K562 (cell line): ENCODE measurements around the gene TLR6. TPM values are rescaled to one million over a fixed set of nuclear protein-coding genes. Genes with fewer than 3 reads are reported as not detected.
A peak's percentile ranks its signal among the peaks of the same experiment; 100 is the strongest.

Experiments
- ATF3 ChIP-seq, 2 experiments: fragments of 450-650 bp in 1 of 2; sonication (generic) in 1 of 2; formaldehyde crosslinking in 1 of 2; IDR thresholded peaks in 1 of 2; conservative IDR thresholded peaks in 1 of 2; 2 replicates each; pipeline versions ENCODE4 v1.6.1 to v1.8.1; 2016 to 2023; ENCODE audit warnings: mild to moderate bottlenecking in 2 of 2, moderate library complexity in 2 of 2, inconsistent platforms in 1 of 2, missing genetic modification reagents in 1 of 2
- CEBPB ChIP-seq: fragments of 450-650 bp; IDR thresholded peaks from 2 replicates; pipeline ENCODE4 v1.6.1; 2016; ENCODE audit warnings: missing genetic modification characterization, missing compliant biosample characterization
- CEBPG ChIP-seq, 3 experiments: fragments of 200-800 bp in 1 of 3; sonication (Bioruptor generic) in 1 of 3; sonication (generic) in 1 of 3; formaldehyde crosslinking in 1 of 3; IDR thresholded peaks in 2 of 3; conservative IDR thresholded peaks in 1 of 3; 2 replicates each; pipeline versions ENCODE4 v1.6.1 to v1.8.0; 2016 to 2022; ENCODE audit warnings: missing compliant biosample characterization in 2 of 3, missing genetic modification characterization in 2 of 3, mild to moderate bottlenecking in 1 of 3, missing genetic modification reagents in 1 of 3
- EHMT2 ChIP-seq: fragments of 450-650 bp; IDR thresholded peaks from 2 replicates; pipeline ENCODE4 v1.6.1; 2018; ENCODE audit warnings: antibody characterized with exemption
- EP300 ChIP-seq: IDR thresholded peaks from 2 replicates; pipeline ENCODE4 v1.6.1; 2012; ENCODE audit warnings: low read length, improper control_type of control experiment
- ETS1 ChIP-seq: conservative IDR thresholded peaks from 2 replicates; pipeline ENCODE4 v1.6.1; 2011; ENCODE audit warnings: low read depth, mild to moderate bottlenecking, low read length; ENCODE audit not compliant: control insufficient read depth
- JUN ChIP-seq, 2 experiments: sonication (generic) in 1 of 2; formaldehyde crosslinking in 1 of 2; IDR thresholded peaks; 2 replicates each; pipeline versions ENCODE4 v1.6.1 to v1.8.0; 2012 to 2022; ENCODE audit warnings: borderline replicate concordance in 2 of 2, mild to moderate bottlenecking in 2 of 2, improper control_type of control experiment in 1 of 2, low read depth in 1 of 2, low read length in 1 of 2, missing genetic modification reagents in 1 of 2
- KLF6 ChIP-seq: fragments of 250-450 bp; sonication (Bioruptor Pico); IDR thresholded peaks from 2 replicates; pipeline ENCODE4 v1.4.0; 2020; ENCODE audit warnings: mild to moderate bottlenecking, moderate library complexity, borderline replicate concordance
- LCOR ChIP-seq: sonication (generic); formaldehyde crosslinking; IDR thresholded peaks from 2 replicates; pipeline ENCODE4 v1.8.0; 2022; ENCODE audit warnings: mild to moderate bottlenecking, missing genetic modification reagents
- MAFG ChIP-seq: fragments of 450-650 bp; conservative IDR thresholded peaks from 2 replicates; pipeline ENCODE4 v1.6.1; 2016; ENCODE audit warnings: missing genetic modification characterization, missing compliant biosample characterization
- MTA2 ChIP-seq: fragments of 450-650 bp; IDR thresholded peaks from 2 replicates; pipeline ENCODE4 v1.6.1; 2016; ENCODE audit warnings: low read depth
- NR2F6 ChIP-seq: fragments of 450-650 bp; formaldehyde crosslinking; IDR thresholded peaks from 2 replicates; pipeline ENCODE4 v1.4.0; 2020; ENCODE audit warnings: mild to moderate bottlenecking
- SIRT6 ChIP-seq: IDR thresholded peaks from one replicate; pipeline ENCODE4 v1.6.1; 2012; ENCODE audit warnings: low read depth, mild to moderate bottlenecking, control low read depth, inconsistent platforms, low read length, moderate library complexity
- SMAD2 ChIP-seq: fragments of 150-350 bp; IDR thresholded peaks from 2 replicates; pipeline ENCODE4 v1.6.1; 2014; ENCODE audit warnings: low read depth, mild to moderate bottlenecking, low read length
- SMARCB1 ChIP-seq: IDR thresholded peaks from 2 replicates; pipeline ENCODE4 v1.6.1; 2011; ENCODE audit warnings: improper control_type of control experiment, low read depth; ENCODE audit not compliant: insufficient read length
- SRF ChIP-seq, 2 experiments: fragments of 250-450, 450-650 bp in 1 of 2; sonication (Bioruptor Pico) in 1 of 2; sonication (generic) in 1 of 2; formaldehyde crosslinking; IDR thresholded peaks; 2 replicates each; pipeline versions ENCODE4 v1.5.0 to v1.5.1; 2020 to 2022; ENCODE audit warnings: mild to moderate bottlenecking in 1 of 2, missing genetic modification reagents in 1 of 2
- TRIM24 ChIP-seq, 2 experiments: fragments of 450-650 bp; IDR thresholded peaks; 2 replicates each; pipeline ENCODE4 v1.6.1; 2016
- ZFP30 ChIP-seq: fragments of 250-450 bp; sonication (Bioruptor Pico); IDR thresholded peaks from 2 replicates; pipeline ENCODE4 v1.8.0; 2022; ENCODE audit warnings: moderate library complexity, mild to moderate bottlenecking, inconsistent platforms, borderline replicate concordance
- polyA plus RNA-seq, 8 experiments: library from polyadenylated mRNA; depleted of rRNA in 4 of 8; stranded (reverse) in 5 of 8; unstranded in 3 of 8; fragments of >200 nt; fragmentation: Nextera tagmentation in 2 of 8; fragmentation: Illumina TruSeq in 1 of 8; extraction: Ambion mirVana in 2 of 8; extraction: Trizol in 1 of 8; gene quantifications; 2 replicates each; pipeline versions ENCODE4 v1.2.1 to v1.2.3, GENCODE V29; 2011 to 2014; ENCODE audit warnings: inconsistent platforms in 1 of 8, missing spikeins in 1 of 8
- total RNA-seq, 7 experiments: library from RNA; depleted of rRNA in 6 of 7; stranded (reverse); fragments of >200 nt in 6 of 7; fragmentation: Illumina TruSeq in 2 of 7; extraction: Trizol in 2 of 7; gene quantifications; 2 replicates each; pipeline versions ENCODE4 v1.2.1 to v1.2.3, GENCODE V29; 2011 to 2021; ENCODE audit warnings: low replicate concordance in 1 of 7

Gene TLR6
- total and polyA plus RNA-seq, 9 of the 15 experiments (the other 6 are each of a cell fraction or from before 2014, with no cell fraction given) = 0.08 to 1.9 (median 0.91) TPM

GRCh38 chr4:38857354-38858096 is 908 bp upstream of the TLR6 start (continued):
- TF ChIP-seq ETS1 (no peak), JUN (IDR thresholded peaks at IDR 0.05; ENCODE audit: borderline replicate concordance, low read depth, low read length) (peak; percentile 90), JUN (CRISPR knock-in tag; IDR thresholded peaks at IDR 0.05; ENCODE audit: borderline replicate concordance) (0 out of 2 replicates have a peak, but pooled peaks have one; percentile 56), CEBPG (CRISPR knock-in tag; IDR thresholded peaks at IDR 0.05) (peak; percentile 86), CEBPG (tag; conservative IDR thresholded peaks at IDR 0.05 in 1 of 2, IDR thresholded peaks at IDR 0.05 in 1 of 2) (peak; percentile 92 to 94), SRF (CRISPR knock-in tag; IDR thresholded peaks at IDR 0.05) (peak in 1 of 2 experiments; percentile 22; a peak in 1 of 4 replicates), SMARCB1 (no peak), EHMT2 (peak; percentile 59; the same call in 1 of the 2 replicates), SMAD2 (no peak), CEBPB (tag) (peak; percentile 93), LCOR (CRISPR knock-in tag) (peak; percentile 50; the same call in 1 of the 2 replicates), NR2F6 (CRISPR knock-in tag) (no peak), TRIM24 (IDR thresholded peaks at IDR 0.05) (peak in 1 of 2 experiments; percentile 53; a peak in 2 of 4 replicates), MTA2 (0 out of 2 replicates have a peak, but pooled peaks have one; percentile 5), ZFP30 (CRISPR knock-in tag) (no peak), MAFG (tag) (no peak), SIRT6 (no peak), ATF3 (IDR thresholded peaks at IDR 0.05) (peak; percentile 88), ATF3 (CRISPR knock-in tag; conservative IDR thresholded peaks at IDR 0.05) (no peak), EP300 (peak; percentile 60; the same call in 1 of the 2 replicates), KLF6 (CRISPR knock-in tag) (no peak)
- TF ChIP-seq, all 486 proteins: peak for 53
